Measurements from ENCODE around the gene MCC.

Gene MCC

GRCh38 chr5:113367586-113367985 lies 120.7 kb downstream of the MCC start:
- DNase-seq (ENCODE audit: low read depth, low spot score), result no peak

- DNase-seq (ENCODE audit: low read depth, low spot score), result no peak
These were observed 123.8 kb downstream of the MCC start for GRCh38 chr5:113364466-113364865.

- no peak for DNase-seq (ENCODE audit: low read depth, low spot score)
These were observed 126.6 kb downstream of the MCC start for GRCh38 chr5:113361701-113362100.

- no peak for DNase-seq (ENCODE audit: low read depth, low spot score)
These were observed 128.8 kb downstream of the MCC start for GRCh38 chr5:113359419-113359818.

GRCh38 chr5:113358696-113359095 lies 129.6 kb downstream of the MCC start:
- no peak for DNase-seq (ENCODE audit: low read depth, low spot score)

GRCh38 chr5:113357696-113358476 lies 130.4 kb downstream of the MCC start:
- DNase-seq (ENCODE audit: low read depth, low spot score), result no peak

GRCh38 chr5:113356487-113356886 lies 131.8 kb downstream of the MCC start:
- DNase-seq (ENCODE audit: low read depth, low spot score), result no peak

- no peak for DNase-seq (ENCODE audit: low read depth, low spot score)
These were observed 134.2 kb downstream of the MCC start for GRCh38 chr5:113354055-113354454.

GRCh38 chr5:113347572-113347971 lies 140.7 kb downstream of the MCC start:
- DNase-seq (ENCODE audit: low read depth, low spot score), result no peak

GRCh38 chr5:113344973-113345940 lies 143.0 kb downstream of the MCC start:
- no peak for DNase-seq (ENCODE audit: low read depth, low spot score)

- DNase-seq (ENCODE audit: low read depth, low spot score), result no peak
These were observed 144.9 kb downstream of the MCC start for GRCh38 chr5:113343343-113343742.

GRCh38 chr5:113340537-113340936 lies 147.7 kb downstream of the MCC start:
- no peak for DNase-seq (ENCODE audit: low read depth, low spot score)

GRCh38 chr5:113338628-113339027 lies 149.6 kb downstream of the MCC start:
- DNase-seq (ENCODE audit: low read depth, low spot score), result no peak

GRCh38 chr5:113337515-113338415 lies 150.5 kb downstream of the MCC start:
- no peak for DNase-seq (ENCODE audit: low read depth, low spot score)

- no peak for DNase-seq (ENCODE audit: low read depth, low spot score)
These were observed 151.3 kb downstream of the MCC start for GRCh38 chr5:113336975-113337374.

GRCh38 chr5:113333411-113333810 lies 154.8 kb downstream of the MCC start:
- DNase-seq (ENCODE audit: low read depth, low spot score), result no peak

- DNase-seq (ENCODE audit: low read depth, low spot score), result no peak
These were observed 157.1 kb downstream of the MCC start for GRCh38 chr5:113331209-113331551.

GRCh38 chr5:113330533-113331208 lies 157.6 kb downstream of the MCC start:
- DNase-seq (ENCODE audit: low read depth, low spot score), result no peak

- no peak for DNase-seq (ENCODE audit: low read depth, low spot score)
These were observed 158.3 kb downstream of the MCC start for GRCh38 chr5:113329981-113330380.

- no peak for DNase-seq (ENCODE audit: low read depth, low spot score)
These were observed 163.2 kb downstream of the MCC start for GRCh38 chr5:113325054-113325453.

- DNase-seq (ENCODE audit: low read depth, low spot score), result no peak
These were observed 167.0 kb downstream of the MCC start for GRCh38 chr5:113321276-113321675.

Data from activated naive CD8-positive, alpha-beta T cell treated with anti-CD3 and anti-CD28 coated beads, Interleukin-2, amount 50 U/mL, for 16 hours (primary cell).